M059J (cell line): ENCODE data around the gene PSMG4. TPM values are rescaled to one million over a fixed set of nuclear protein-coding genes. Genes with fewer than 3 reads are reported as not detected.

Experiments
- DNase-seq: peaks from one replicate; pipeline ENCODE4 v3.0.0-alpha.2; 2012; ENCODE audit warnings: low read depth
- total RNA-seq: library from RNA; depleted of rRNA; stranded (reverse); fragments of >200 nt; shearing (Covaris generic); gene quantifications from 2 replicates; pipeline ENCODE4 v1.2.3, GENCODE V29; 2014

The PSMG4 gene
- total RNA-seq, 1 experiment from 2014 or later, result 35.1 TPM

DNA sequence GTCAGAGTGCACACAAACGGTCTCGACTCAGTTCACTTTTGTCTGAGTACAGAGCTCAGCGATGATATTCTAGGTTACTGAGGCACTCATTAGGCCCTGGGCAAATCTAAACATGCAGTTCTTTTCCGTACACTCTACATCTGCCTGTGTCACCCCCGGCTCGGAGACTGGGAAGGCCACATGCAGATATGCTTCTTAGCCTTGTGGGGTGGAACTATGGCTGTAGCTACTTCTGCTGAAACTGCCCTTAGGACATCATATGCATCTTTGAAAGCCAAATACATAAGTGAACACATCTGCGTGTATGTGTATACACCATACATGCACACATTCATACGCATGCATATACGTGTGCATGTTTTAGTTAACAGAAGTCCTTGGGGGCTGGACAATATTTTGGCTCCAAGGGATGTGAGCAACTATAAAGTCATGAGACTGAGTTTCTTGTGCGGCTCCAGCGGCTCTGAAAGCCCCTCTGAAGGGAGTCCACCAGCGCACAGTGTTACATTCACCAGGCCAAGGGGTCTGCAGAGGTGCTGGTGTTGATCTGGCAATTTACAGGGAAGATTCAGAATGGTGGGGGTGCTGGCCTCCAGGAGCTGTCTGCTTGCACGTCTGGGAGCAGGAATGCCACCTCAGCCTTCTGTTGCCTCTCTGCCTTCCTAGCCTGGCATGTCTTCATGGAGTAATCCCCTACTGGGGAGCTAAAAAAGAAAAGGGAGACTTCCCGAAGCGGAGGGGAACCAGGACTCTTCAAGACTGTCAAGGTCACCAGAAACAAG is 31.6 kb downstream of the PSMG4 start:
- no peak for DNase-seq

DNA sequence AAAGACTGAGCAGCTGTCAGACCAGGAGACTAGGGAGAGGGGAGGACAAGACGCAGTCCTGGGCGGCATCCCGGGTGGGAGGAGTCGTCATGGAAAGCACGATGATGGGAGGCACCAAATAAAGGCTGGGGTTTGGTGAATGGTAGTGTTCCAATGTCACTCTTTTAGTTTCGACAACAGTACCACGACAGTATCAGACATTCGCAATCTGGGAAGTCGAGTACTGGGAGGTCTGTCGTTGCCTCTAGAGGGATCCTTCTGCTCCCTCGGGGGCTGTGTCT is 32.1 kb downstream of the PSMG4 start:
- DNase-seq, result no peak

DNA sequence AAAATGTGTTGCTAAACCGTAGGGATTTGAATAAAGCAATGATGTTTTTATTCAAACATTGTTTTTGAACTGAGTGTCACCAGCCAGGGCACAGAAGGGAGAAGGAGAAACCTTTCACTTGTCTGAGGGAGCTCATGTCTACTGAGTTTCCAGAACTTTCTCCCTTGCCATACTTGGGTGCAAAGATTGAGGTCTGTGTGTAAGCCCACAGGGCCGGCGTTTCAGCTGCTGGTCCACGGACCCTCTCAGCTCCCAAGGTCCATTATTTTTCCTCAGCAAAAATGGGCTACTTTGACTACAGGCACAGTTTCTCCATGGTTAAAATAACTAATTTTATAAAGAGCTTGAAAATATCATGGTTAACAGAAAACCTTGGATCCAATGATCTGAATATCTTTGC is 32.6 kb downstream of the PSMG4 start:
- DNase-seq, result no peak

DNA sequence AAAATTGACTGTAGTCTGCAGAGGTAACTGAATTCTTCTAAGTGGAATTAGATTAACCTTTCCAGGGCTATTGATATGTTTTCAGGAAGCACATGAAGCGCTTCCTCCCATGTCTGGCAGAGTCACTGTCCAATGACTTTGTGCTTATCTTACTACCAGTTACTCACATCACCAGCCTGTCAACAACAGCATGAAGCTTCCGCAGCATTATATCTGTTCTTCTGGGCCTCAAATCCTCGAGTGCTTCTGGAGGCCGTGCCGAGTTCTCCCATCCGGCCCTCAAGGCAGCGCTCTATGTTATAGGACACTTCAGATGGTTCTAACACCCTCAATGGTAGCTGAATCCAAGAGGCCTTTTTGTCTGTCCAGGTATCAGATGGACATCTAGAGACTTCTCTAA is 33.2 kb downstream of the PSMG4 start:
- DNase-seq, result no peak

DNA sequence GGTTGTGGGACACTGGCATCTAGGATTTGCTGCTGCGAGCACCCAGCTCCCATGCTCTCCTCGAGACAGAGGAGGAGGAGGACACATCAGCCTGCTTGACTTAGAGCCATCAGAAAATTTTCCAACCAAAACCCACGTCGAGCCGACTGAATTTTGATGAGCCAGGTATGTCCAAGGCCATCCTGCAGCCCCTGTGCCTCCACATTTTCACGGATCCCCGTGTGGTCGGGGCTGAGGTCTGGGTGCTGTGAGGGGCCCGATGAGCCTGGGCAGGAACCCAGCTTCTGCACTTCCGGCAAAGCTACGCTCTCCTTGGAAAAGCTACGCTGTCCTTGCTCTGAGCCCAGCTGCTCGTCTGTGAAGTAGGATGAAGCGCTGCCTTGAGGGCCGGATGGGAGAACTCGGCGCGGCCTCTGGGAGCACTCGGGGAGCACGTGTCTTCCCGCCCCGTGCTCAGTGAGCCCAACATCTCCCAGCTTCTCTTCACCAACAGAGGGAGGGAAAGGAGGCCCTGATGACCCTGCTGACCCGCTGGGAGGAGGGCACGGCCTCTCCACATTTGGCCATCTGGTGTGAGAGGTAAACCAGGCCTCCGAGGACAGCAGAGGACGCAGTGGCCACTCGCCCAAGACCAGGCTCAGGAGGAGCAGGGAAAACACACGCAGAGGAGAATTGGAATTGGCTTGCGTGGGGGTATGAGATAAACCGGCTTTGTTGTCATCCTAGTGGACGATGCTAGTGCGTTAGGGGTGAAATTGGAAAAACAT is 33.9 kb downstream of the PSMG4 start:
- no peak for DNase-seq

DNA sequence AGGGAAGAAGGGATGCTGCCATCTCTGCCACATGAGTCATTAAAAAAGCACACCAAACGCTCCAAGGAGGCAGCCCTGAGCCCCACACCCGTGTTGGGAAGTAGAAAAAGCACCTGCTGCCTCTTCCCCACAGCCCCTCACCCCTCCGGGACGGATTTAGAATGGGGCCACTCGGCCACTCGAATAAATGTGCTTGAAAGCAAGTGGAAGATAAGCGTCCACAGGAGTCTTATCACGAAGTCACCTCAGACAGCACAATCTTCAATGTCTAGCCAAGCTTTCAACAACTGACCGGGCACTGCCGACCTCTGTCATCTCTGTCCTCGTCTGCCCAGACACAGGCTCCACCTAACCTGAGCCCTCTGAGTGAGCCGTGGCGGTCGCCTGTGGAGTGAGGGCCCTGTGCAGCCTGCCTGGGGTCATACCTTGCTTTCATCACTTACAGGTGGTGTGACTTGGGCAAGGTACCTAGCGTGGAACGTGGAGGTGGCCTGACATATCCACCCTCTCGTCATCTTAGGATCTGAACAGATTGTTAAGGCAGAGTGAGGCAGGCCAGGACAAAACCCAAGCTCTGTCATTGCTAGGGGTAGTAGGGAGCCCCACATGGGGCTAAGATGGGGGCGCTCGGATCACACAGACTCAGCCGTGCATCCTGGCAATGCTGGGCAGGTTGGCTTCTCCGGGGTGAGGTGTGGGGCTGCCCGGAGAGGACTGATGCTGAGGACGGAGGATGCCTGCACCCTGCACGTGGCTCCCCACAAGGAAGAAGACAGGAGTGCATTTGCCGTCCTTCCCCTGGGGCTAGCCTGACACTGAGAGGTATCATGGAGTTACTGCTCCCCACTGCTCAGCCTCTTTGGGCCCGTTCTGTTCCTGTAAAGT is 34.8 kb downstream of the PSMG4 start:
- no peak for DNase-seq

DNA sequence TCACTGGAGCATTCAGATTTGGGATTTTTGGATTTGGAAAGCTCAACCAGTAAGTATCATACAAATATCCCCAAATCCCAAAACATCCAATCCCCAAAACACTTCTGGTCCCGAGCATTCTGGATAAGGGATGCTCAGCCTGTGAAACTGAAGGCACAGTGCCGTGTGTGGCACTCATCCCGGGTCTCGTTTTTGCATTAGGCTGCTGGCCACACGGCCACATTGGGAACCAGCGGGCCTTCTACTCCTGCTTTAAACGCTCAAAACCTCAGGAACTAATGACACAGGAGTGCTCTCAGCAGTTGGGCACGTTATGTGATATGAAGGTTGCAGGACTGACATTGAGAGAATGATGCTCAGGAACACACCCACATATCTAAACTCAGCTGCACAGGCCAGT is 35.6 kb downstream of the PSMG4 start:
- DNase-seq, result no peak

DNA sequence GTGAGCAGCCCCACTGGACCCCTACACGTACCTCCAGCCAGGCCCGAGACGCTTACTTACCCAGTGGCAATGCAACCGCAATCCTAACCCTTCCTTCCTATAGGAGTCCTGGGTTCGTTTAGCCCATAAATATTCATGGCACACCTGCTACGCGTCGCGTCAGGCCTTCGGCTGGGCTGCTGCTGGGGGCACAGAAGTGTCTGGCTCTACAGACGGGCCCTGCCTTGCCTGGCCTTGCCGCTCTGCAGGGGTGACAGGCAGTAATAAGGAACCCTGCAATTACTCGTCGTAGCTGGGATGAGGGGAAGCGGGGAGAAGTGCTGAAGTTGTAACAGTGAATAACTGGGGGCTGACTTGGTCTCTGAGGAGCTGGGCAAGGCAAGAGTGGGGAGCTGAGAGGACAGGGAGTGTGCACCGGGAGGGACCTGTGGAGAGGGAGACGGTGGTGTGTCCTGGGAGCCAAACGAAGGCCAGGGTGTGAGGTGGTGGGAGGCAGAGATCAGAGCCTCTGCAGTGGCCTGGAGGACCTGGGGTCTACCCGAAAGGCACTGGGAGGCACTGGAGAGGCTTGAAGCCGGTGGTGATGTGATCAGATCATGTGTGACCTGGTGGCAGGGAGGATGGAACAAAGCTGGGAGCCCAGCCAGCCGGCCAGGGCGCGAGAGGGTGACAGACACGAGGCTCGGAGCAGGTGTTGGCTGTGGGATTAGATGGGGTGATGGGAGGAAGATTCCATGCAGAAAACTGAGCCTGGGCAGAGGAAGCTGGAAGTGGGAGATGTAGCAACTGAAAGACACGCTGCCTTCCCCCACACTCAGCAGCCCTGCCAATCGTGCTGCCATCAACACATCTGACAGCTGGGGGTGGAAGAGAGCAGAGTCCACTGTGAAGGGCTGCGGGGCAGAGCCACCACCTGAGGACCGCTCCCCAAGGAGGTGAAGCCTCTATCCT is 36.4 kb downstream of the PSMG4 start:
- no peak for DNase-seq

DNA sequence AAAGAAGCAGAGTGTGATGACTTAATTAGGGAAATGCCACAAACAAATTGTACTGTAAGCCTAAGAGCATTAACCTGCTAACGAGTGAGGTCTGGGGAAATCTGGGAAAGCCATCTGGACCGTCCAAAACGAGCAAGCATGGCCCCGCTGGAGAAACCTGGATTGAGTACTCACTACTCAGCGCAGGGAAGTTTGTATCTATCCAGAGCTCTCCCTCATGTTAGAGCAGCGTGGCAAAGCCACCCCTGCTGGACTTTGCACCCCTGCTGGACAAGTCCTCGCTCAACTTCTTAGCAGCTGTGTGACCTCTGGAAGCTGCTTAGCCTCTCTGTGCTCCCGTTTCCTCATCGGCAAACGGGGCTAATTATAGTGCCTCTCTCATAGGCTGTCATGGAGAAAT is 37.3 kb downstream of the PSMG4 start:
- no peak for DNase-seq

DNA sequence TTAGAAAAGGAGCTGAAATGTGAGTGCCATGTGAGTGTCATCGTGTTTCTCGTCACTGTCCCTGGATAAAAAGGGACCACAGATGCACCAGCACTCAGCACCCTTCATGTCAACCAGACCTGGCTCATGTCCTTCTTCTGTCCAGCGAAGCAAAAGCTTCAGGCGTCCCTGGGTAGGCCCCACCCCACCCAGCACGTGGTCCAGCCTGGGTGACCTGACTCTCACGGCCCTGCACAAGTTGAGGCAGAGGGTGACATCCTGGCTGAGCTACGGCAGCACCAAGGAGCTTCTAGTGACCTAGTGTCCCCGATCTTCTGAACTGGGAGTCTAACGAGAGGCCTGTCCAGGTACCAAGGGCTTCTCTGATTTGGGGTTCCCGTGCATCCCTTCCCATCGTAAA is 37.8 kb downstream of the PSMG4 start:
- no peak for DNase-seq

DNA sequence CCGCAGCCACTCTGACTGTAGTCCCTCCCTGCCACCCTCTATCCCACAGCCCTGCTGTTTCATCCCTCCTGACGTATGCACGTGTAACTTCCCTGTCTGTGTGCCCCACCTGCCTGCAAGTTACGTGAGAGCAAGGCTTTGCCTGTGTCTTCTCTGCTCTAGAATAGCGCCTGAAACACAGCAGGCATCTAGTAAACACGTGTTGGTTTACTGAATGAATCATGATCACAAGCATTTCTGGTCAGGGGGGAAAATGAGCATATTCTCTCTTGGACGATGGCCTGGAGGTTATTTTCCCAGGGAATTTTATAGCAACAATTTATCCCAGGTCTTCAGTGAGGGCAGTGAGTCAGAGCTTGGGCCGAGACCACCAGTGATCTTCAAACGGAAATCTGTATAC is 38.3 kb downstream of the PSMG4 start:
- DNase-seq, result peak; percentile 59

DNA sequence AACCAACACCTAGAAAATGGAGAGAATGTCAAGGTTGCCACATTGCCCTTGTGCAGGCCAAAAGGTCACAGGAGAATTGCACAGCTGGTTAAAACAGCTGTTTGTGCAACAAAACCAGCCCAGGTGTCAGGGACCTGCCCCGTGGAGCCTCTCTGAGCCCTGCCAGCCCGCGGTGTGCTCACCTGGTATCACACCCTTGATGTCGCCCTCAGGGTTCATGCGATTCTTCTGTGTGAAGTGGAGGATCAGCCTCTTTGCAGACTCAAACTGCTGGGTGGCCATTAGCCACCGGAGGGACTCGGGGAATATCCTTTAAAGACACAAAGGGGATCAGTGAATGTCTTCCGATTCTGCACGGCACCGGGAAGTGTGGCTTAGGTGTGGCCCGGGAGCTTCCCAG is 39.2 kb downstream of the PSMG4 start:
- no peak for DNase-seq

DNA sequence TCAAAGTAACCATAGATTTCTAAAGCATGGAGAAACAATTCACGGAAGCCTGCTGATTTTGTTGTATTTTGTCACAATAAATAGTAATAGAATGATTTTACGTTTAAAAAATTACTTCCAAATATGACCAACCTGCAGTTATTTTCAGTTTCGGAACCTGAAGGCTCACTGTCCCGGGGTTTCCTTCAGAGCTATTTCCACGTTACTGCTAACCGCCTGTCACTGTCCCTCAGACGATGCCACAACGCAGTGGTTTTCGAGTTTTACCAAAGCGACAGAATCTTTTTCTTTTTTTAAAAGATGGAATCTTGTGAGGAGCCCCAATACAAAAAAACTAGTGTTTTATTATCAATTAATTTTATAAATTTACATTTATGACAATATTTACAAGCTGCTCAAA is 40.5 kb downstream of the PSMG4 start:
- no peak for DNase-seq

DNA sequence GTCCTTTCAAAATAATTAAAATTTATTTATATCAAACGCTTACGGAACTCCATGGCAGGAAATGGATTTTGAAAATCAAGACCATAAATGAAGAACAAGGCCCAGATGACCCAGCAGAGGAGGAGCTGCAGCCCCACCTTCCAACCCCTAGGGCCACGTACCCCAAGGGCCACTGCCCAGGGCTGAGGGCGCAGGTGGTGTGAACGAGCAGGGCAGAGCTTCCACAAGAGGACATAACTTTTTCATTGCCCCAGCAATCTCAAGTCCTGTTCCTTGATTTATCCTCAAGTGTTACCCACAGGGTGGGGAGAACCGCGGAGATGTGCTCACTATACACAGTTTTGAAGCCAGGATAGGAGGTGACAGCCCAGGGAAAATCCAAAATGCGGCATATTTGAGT is 42.8 kb downstream of the PSMG4 start:
- DNase-seq, result no peak

DNA sequence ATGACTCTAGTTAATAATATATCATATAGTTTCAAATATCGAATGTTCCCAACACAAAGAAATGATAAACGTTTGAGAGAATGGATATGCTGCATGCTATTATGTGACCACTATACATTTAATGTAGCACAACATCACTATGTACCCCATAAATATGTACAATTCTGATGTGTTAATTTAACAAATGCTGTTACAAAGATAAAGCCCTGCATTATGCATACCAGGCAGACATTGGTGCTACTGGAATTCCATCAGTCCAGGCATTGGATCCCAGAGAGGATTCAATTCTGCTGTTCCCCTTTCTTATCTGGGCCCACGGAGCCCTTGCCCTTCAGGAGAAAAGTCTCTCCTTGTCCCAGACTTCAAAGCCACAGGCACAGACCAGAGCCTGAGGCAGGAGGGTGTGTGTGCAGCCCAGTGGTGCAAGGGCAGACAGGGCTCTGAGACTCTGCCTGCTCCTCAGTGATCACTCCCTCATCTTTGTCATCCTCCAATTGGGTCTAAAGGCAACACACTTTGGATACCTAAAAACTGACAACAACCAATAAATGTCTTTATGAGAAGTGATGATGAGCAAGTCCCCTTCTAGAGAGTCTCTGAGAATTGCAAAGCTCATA is 45.2 kb downstream of the PSMG4 start:
- DNase-seq, result no peak

DNA sequence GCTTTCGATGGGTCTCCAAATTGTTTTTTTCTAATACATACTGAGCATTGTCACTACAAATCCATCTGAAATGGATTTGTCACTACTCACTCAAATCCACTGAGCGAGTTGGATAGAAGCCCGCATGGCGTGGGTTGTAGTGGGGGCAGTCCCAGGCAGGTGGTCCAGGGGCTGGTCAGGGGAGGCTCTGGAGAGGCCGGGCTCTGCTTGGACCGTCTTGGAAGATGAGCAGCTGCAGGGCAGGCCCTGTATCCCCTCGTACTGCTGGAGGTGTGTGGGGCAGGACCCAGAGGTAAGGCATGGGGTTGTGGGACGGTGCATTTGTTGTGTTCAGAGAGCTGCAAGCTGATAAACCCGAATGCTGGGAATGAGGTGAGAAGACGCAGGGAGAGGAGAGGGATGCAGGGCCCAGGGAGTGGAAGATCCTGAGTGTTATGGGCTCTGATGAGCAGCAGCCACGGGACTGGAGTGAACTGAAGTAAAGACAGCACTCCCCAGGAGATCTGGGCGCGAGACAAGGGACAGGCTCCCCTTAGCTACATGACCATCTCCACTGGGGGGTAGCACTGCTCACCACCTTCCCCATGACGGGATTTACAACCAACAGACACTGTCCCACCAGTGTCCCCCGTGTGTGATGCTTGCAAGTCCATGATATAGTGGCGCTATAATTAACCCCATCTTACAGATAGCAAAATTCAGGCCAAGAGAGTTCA is 45.9 kb downstream of the PSMG4 start:
- no peak for DNase-seq

DNA sequence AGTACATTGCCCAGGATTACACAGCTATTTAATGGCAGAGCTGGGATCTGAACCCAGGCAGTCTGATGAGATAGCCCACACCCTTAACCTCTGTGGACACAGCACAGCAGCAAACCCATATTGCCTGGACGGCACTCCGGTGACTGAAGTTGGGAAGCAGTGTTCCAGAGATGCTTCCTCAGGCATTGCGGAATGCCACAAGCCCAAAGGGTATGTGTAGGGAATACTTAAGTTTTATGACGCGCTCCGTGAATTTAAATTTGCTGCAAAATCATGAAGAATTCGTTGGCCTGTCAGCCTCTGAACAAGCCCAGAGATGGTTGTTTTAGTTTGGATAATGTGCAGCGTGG is 46.4 kb downstream of the PSMG4 start:
- DNase-seq, result no peak

DNA sequence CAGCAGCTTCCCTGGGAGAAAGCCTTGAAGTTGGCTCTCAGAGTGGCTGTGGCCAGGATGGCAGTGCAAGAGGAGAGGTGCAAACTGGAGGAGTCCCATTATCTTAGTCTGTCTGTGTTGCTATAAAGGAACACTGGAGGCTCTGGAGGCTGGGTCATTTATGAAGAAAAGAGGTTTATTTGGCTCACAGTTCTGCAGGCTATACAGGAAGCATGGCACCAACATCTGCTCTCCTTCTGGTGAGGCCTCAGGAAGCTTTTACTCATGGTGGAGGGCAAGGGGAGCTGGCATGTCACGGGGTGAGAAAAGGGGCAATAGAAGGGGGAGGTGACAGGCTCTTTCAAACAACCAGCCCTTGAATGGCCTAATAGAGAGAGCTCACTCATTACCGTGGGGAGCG is 47.1 kb downstream of the PSMG4 start:
- DNase-seq, result no peak

DNA sequence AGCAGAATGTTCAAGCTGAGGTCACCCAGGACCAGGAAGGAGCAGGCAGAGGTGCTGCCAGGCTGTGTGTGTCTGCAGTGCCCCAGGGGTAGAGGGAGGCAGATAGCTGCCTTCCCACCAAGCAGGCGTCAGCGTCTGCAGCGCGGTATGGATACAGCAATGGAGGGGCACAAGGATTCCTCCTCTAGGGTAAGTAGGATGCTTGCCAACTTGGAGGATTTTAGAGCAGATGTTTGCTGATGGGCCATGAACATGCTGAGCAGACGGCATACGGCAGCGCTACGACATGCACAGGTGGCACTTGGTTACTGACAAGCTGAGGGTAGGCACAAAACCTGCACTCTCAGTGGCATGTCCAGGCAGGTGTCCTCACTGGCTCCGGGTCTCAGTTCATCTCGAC is 48.1 kb downstream of the PSMG4 start:
- DNase-seq, result no peak

DNA sequence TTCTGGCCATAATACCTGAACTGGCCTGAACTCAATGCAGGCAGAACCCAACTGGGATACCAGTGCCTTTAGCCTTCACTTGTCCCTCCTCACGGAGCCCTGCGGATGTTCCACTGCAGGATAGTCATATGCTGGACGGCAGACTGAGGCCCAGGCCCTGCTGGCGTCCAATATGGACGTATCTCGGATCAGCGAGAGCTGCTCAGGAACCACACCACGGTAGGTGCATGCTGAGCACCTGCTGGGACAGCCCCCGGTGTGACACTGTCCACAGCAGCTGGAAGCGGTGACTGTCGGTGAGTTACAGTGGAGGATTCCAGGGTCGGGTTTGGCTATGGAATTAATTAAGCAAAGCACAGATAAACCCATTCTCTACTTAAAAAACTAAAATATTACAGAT is 48.7 kb downstream of the PSMG4 start:
- DNase-seq, result no peak

DNA sequence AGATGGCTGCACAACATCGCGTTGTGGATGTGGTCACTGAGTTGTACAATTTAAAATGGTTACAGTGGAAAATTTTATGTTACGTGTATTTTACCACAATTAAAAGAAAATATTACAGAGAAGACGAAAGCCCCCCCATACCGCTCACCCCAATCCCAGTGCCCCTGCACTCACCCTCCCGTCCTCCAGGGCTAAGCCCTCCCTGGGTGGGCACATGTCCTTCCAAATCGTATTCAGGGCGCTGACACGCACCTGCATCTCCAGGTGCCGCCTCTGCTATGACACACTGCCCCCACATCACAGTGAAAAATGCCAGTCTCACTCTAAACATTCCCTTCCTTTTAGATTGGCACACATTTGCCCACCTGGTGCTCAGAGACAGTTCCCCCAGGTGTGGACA is 49.4 kb downstream of the PSMG4 start:
- no peak for DNase-seq
